Pancreas (tissue), 10 donors: Measurements from ENCODE around the gene MRPS26. TPM values are rescaled to one million over a fixed set of nuclear protein-coding genes. Genes with fewer than 3 reads are reported as not detected.
"Not testable (repeated sequence)": the region's sequence is repeated elsewhere in the genome, so short reads cannot be mapped to it uniquely, and the experiment has no call there.

Experiments used
- ATAC-seq, 4 donors: fragments of 200-7000 bp; cut with Tn5 transposase; one replicate each; pipeline versions ENCODE4 v1.8.0 to v1.9.1; 2020; ENCODE audit warnings: mild to moderate bottlenecking in 4 of 4, moderate library complexity in 4 of 4
- DNase-seq, 6 donors: peaks; one replicate each; pipeline ENCODE4 v3.0.0-alpha.2; 2020
- FAIRE-seq: peaks from 2 replicates; lab custom pipeline; 2012; peaks lifted over from hg19 to GRCh38; lab: Jason Lieb, UNC
- H3K27ac ChIP-seq, 4 donors: fragments of 200-600 bp; sonication (generic); 1 replicate in 3 of 4; 2 replicates in 1 of 4; pipeline versions ENCODE4 v1.5.0 to v1.8.0; 2020
- H3K27me3 ChIP-seq, 4 donors: fragments of 200-600 bp; one replicate each; pipeline ENCODE4 v1.8.0; 2021
- H3K36me3 ChIP-seq, 3 donors: fragments of 200-600 bp; sonication (generic) in 1 of 3; one replicate each; pipeline versions ENCODE4 v1.5.0 to v1.8.0; 2020 to 2021
- H3K4me1 ChIP-seq, 3 donors: fragments of 200-600 bp; one replicate each; pipeline ENCODE4 v1.8.0; 2021
- H3K4me3 ChIP-seq, 4 donors: fragments of 200-600 bp; sonication (generic) in 2 of 4; one replicate each; pipeline versions ENCODE4 v1.5.0 to v1.8.0; 2020 to 2021
- H3K9me3 ChIP-seq, 4 donors: fragments of 200-600 bp; one replicate each; pipeline ENCODE4 v1.8.0; 2021
- CTCF ChIP-seq, 4 donors: fragments of 200-600 bp; sonication (generic) in 3 of 4; IDR thresholded peaks; one replicate each; pipeline versions ENCODE4 v1.5.0 to v1.8.0; 2021; ENCODE audit warnings: antibody characterized with exemption in 4 of 4
- WGBS, 2 donors: extraction: QIAGEN DNeasy Blood & Tissue Kit; methylation state at CpG; one replicate each; pipeline ENCODE4 v1.1.7; 2013; 5-methylcytosine and 5-hydroxymethylcytosine counted together
- intact Hi-C, 3 donors: fragments of 100-400 bp; cut with DNase I; formaldehyde crosslinking; loops; one replicate each; pipeline versions ENCODE4 v1.11.1 to v1.14.2; 2022
- polyA plus RNA-seq, 2 donors: library from polyadenylated mRNA; stranded (reverse); fragments of 200-250 nt; gene quantifications; one replicate each; pipeline ENCODE4 v1.2.3, GENCODE V29; 2013
- total RNA-seq, 6 donors: library from RNA; stranded (reverse); fragmentation: NEBNext Ultra II Directional in 4 of 6; extraction: Animal tissue kit (Norgen Biotek cat#: 25700) in 4 of 6; gene quantifications; one replicate each; pipeline versions ENCODE4 v1.2.1 to v1.2.4, GENCODE V29; 2021 to 2023
- donor health status: healthy with polysubstance abuse.
- donor health status: DM: no; HTN: no; CAD: no; lungs with moderate emphysema.
- donor health status: DM: no; HTN: no; CAD: no.
- donor health status: control.
- donor health status: control.
- donor health status: Bipolar disorder and iron deficiency.
- donor health status: DM: yes; HTN: yes; CAD: no.
- donor health status: DM: no; HTN: no; CAD: no.
- donor health status: DM: no; HTN: no; CAD: no.
- donor health status: DM: yes; HTN: yes; CAD: no.

MRPS26 gene
- total and polyA plus RNA-seq, 8 donors: 14.4 to 46.7 (median 22.8) TPM

GRCh38 chr20:3059489-3059888 lies 13.6 kb downstream of the MRPS26 start:
- H3K9me3 ChIP-seq: no peaks in the 10 kb centered on the region
- WGBS, 2 donors: 76 to 93% methylated on average over 3 of the region's 3 CpGs
- no peak for DNase-seq
- TF ChIP-seq CTCF (IDR thresholded peaks at IDR 0.05): no peak
- H3K4me3 ChIP-seq: no peak overlapping the region
- no peaks in the 10 kb centered on the region for H3K36me3 ChIP-seq
- ATAC-seq: no peak
- no peak overlapping the region for H3K27ac ChIP-seq
- H3K27me3 ChIP-seq: no peaks in the 10 kb centered on the region
- no peak for FAIRE-seq
- intact Hi-C loops: loop anchor here in 1 of 3 donors (10.0 kb wide), 1 partner anchor 55 kb away; no protein-coding TSS in a partner anchor
- no peaks in the 10 kb centered on the region for H3K4me1 ChIP-seq

GRCh38 chr20:3064119-3064518 lies 18.3 kb downstream of the MRPS26 start:
- H3K4me3 ChIP-seq, H3K9me3 ChIP-seq, DNase-seq, H3K4me1 ChIP-seq, FAIRE-seq, H3K27me3 ChIP-seq, H3K36me3 ChIP-seq, H3K27ac ChIP-seq, ATAC-seq, intact Hi-C loops: not testable (repeated sequence)
- WGBS, 2 donors: 71 to 73% methylated on average over 6 of the region's 6 CpGs

- H3K4me1 ChIP-seq: no peaks in the 10 kb centered on the region
- TF ChIP-seq CTCF (IDR thresholded peaks at IDR 0.05): no peak
- intact Hi-C loops: no loop called here
- no peaks in the 10 kb centered on the region for H3K36me3 ChIP-seq
- ATAC-seq: no peak
- H3K27ac ChIP-seq: no peak overlapping the region
- FAIRE-seq: no peak
- 65 to 81% methylated on average over 23 of the region's 23 CpGs for WGBS, 2 donors
- no peaks in the 10 kb centered on the region for H3K27me3 ChIP-seq
- H3K4me3 ChIP-seq: no peak overlapping the region
- no peaks in the 10 kb centered on the region for H3K9me3 ChIP-seq
- DNase-seq: no peak
Measured at GRCh38 chr20:3067139-3068014, 21.5 kb downstream of the MRPS26 start.

- Histone ChIP-seq H3K27me3 (no peaks in the 10 kb centered on the region), H3K4me3 (no peak overlapping the region), H3K36me3 (no peaks in the 10 kb centered on the region), H3K4me1 (no peaks in the 10 kb centered on the region), H3K9me3 (no peaks in the 10 kb centered on the region), H3K27ac (no peak overlapping the region)
- intact Hi-C loops: no loop called here
- WGBS, 2 donors: 64 to 69% methylated on average over 8 of the region's 8 CpGs
- no peak for TF ChIP-seq CTCF (IDR thresholded peaks at IDR 0.05)
- DNase-seq (no peak), ATAC-seq (no peak), FAIRE-seq (no peak)
Measured at GRCh38 chr20:3068075-3068474, 22.2 kb downstream of the MRPS26 start.

GRCh38 chr20:3068986-3069900 lies 23.4 kb downstream of the MRPS26 start:
- Histone ChIP-seq H3K27me3 (no peaks in the 10 kb centered on the region), H3K4me3 (no peak overlapping the region), H3K27ac (no peak overlapping the region), H3K9me3 (no peaks in the 10 kb centered on the region), H3K4me1 (no peaks in the 10 kb centered on the region), H3K36me3 (no peaks in the 10 kb centered on the region)
- WGBS, 2 donors: 73 to 83% methylated on average over 8 of the region's 8 CpGs
- DNase-seq (no peak), ATAC-seq (peak in 3 of 4 donors; percentile 34 to 56 (median 48)), FAIRE-seq (no peak)
- TF ChIP-seq CTCF (IDR thresholded peaks at IDR 0.05): no peak
- intact Hi-C loops: no loop called here
